NCI-H1694 treated with DMSO at 0.1 percent for 48 hours (cell line): Measurements from ENCODE around the gene BCL2L15.

Experiments
- DNase-seq: peaks from one replicate; lab custom pipeline; 2025; lab: John Stamatoyannopoulos, UW

BCL2L15 gene

DNA sequence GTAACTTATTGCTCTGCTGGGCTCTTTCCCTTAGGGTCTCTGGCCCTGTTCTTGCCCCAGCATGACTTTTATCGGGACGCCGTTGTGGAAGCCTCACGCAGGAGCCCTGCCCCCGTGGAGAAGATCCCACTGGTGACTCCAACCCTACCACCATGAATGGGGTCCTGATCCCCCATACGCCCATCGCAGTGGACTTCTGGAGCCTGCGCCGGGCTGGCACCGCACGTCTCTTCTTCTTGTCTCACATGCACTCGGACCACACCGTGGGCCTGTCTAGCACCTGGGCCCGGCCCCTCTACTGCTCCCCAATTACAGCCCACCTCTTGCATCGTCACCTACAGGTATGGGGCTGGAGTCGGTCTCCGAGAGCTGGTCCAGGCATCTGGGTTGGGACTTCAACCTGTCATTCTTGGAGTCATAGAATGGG lies 18.1 kb upstream of the BCL2L15 start:
- no peak for DNase-seq

DNA sequence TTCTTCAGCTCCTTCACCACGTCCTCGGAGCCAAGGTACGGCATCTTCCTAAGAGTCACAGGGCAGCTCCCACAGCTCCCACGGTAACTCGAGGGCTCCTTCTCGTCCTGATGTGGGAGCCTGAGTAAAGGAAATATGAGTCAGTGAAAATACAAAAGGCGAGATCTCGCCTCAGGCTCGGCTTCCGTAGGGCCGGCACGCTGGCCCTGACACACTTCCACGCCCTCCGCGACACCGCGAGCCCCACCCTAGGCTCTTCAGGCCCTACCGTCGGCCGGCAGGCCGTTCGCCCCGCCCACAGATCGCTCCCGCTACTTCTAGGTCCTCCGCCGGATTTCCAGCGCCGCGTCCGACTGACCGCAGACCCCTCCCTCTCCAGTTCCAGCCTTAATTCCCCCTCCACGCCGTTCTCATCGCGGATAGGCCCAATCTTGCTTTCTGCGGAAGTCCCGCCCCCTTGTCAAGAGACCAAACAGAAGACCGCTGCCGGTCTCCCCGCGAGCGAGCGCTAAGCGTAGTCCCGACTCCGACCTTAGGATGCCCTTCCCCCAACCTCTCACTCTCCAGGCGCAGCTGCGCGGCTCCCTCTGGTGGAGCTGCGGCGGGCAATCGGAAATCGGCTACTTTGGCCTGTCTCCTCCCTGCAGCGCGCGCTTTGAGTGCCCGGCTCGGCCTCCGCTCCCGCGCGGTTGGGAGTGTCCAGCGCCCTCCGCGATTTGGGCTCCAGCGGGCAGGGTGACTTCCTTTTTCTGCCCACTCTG lies 17.5 kb upstream of the BCL2L15 start, which contains the start of the genes AP4B1 and DCLRE1B:
TSS of gene AP4B1 (minus strand) at position 126 of the 761 bp plus-strand sequence. CDS start at position 44, 82 bp downstream.
TSS of gene DCLRE1B (plus strand) at position 653 of the 761 bp plus-strand sequence. CDS start 261 bp downstream, outside the sequence.
- peak; percentile 98 for DNase-seq

DNA sequence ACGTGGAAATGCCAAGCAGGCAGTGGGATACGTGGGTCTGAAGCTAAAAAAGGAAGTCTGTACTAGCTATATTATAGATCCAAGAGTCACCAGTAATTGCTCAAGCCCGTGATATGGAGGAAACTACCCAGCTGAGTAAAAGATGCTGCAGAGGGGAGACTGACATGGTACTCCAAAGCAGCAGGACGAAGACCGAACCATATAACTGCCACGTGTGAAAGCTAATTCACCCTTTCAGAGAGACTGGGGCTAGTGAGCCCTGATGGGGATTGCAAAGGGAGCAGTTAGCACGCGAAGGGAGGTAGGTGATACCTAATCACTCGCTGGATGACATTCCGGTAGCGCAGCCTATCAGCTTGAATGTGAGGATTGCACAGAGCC lies 16.9 kb upstream of the BCL2L15 start:
- no peak for DNase-seq

GRCh38 chr1:113903501-113904292 lies 16.3 kb upstream of the BCL2L15 start:
- DNase-seq: no peak

DNA sequence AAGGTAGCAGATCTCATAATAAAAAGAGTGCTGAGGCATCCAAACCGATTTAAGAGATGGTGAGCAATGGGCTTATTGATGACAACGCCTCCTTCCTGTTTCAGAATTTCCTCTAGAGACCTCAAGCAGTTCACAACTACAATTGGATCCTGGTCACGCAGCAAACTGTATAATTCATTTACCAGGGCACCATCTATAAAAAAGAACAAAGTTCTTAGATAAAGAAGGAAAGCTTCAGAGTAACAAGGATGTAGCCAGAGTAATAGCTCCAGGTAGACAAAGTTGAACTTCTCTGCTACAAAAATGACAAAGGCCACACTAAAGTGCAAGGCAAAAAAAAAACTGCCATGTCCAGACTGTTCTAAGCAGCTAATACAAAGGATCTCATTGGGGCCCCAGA lies 13.8 kb upstream of the BCL2L15 start:
- DNase-seq: no peak

DNA sequence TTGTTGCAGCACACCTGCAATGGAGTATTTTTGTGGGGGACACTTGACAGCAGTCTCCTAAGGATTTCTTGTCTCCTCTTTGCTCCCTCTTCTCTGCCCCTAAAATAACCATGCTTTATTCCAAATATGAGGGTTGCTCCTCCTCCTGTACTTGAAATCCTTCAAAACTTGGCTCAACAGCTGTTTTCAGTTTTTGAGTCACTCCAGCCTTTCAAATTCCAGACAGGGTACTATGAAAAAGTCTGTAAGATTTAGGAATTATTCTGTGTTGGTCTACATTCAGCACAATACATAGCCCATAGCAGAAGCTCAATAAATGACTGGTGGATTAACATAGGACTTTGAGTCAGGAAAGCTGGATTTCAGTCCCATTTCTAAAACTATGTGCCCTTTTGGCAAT lies 11.7 kb upstream of the BCL2L15 start:
- no peak for DNase-seq

- DNase-seq: no peak
Measured at GRCh38 chr1:113898241-113898814, 10.9 kb upstream of the BCL2L15 start.

DNA sequence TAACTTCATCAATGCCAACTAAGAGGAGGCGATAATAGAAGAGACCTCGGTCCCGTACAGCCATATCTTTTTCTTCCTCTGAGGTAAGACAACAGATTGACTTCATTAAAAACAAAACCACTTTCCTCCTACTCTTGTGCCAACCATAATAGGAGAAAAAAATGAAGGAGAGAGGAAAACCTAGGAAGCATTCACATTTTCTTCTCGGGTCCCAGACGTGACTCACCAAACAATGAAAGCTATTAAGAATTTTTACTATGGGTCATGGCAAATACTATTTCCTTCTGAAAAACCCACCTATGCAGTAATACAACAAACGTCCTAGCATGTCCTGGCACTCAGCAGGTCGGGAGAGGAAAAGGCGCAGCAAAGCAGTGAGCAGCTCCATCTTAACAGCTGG lies 8.6 kb upstream of the BCL2L15 start:
- no peak for DNase-seq

GRCh38 chr1:113895098-113895497 lies 7.7 kb upstream of the BCL2L15 start:
- no peak for DNase-seq

DNA sequence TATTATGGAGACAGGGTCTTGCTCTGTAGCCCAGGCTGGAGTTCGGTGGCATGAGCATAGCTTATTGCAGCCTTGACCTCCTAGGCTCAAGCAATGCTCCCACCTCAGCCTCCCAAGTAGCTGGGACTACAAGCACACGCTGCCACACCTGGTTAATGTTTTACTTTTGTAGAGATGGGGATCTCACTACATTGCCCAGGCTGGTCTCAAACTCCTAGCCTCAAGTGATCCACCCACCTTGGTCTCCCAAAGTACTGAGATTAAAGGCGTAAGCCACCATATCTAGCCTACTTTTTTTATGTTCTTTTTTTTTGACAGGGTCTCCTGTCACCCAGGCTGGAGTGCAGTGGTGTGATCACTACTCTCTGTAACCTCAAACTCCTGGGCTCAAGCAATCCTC lies 5.9 kb upstream of the BCL2L15 start:
- DNase-seq: no peak

DNA sequence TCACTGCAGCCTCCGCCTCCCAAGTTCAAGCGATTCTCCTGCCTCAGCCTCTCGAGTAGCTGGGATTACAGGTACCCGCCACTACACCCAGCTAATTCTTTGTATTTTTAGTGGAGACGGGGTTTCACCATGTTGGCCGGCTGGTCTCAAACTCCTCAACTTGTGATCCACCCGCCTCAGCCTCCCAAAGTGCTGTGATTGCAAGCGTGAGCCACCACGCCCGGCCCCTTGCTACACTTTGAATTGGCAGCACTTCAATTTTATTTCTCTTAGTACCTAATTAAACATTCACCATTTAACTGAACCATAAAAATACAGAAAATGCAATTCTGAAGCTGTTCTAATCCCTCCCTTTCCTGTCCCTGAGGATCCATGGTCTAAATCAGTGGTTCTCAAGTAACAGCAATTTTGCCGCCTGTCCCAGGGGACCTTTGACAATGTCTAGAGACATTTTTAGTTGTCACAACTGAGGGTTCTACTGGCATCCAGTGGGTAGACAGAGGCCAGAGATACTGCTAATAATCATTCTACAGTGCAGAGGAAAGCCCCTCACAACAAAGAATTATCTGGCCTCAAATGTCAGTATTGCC lies 4.3 kb upstream of the BCL2L15 start:
- DNase-seq: no peak

DNA sequence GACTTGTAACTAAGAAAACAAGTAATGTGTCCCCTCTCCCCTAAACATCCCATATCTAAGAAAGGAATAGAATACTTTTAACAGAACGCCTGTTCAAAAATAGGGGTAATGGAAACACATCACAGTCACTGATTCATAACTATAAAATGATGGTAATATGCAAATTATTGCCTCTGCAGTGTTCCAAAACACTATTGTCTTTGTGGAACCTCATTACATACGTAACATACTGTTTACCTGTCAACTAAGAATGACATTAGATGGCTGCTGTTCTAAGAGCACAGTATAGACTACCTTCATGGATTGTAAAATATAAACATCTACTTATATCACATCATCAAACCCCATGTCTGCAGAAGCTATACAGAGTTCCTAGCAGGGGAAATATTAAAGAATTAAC lies 3.4 kb upstream of the BCL2L15 start:
- DNase-seq: no peak

- no peak for DNase-seq
Measured at GRCh38 chr1:113886417-113887401, 672 bp downstream of the BCL2L15 start.

- no peak for DNase-seq
Measured at GRCh38 chr1:113881661-113882060, 5.7 kb downstream of the BCL2L15 start.

DNA sequence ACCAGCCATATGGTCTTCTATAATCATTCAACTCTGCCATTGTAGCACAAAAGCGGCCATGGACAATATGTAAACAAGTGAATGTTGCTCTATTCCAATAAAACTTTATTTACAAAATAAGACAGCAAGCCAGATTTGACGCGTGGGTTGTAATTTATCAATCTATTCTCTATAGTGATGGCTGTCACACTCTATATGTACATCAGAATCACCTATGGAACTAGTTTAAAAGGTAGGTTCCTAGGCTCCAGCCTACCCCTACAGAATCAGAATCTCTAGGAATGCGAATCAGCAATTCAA lies 7.7 kb downstream of the BCL2L15 start:
- no peak for DNase-seq

DNA sequence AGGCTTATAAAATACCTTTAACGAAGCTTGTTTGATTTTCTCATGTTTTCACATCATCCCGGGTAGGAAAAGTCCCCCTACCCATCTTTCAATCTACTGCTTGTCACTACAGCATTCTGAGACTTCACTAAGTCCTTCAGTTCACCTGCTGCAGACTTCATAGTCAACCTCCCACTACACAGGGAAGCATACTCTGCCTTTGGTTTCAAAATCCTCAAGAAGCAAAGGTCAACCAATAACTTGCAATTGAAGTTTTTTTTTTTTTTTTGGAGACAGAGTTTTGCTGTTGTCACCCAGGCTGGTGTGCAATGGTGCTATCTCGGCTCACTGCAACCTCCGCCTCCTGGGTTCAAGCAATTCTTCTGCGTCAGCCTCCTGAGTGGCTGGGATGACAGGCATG lies 11.2 kb downstream of the BCL2L15 start:
- no peak for DNase-seq

DNA sequence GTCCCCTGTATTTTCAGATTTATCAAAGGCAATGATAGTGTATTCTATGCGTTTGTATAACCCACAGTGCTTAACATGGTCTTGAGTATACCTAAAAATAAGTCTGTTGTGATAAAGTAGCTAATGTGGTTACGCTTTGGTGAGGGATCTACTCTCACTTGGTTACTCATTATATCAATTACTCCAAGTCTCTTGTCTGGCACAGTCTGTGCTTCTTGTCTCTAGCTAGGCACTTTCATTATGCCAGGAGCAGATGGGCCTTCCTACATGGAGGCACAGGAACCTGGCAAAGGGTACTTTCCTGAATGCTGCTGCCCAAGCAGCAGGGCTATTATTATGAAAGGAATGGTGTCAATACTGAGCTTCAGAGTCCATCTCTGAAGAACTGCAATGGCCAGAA lies 11.7 kb downstream of the BCL2L15 start:
- no peak for DNase-seq

GRCh38 chr1:113874012-113874879 lies 13.1 kb downstream of the BCL2L15 start:
- DNase-seq: no peak

DNA sequence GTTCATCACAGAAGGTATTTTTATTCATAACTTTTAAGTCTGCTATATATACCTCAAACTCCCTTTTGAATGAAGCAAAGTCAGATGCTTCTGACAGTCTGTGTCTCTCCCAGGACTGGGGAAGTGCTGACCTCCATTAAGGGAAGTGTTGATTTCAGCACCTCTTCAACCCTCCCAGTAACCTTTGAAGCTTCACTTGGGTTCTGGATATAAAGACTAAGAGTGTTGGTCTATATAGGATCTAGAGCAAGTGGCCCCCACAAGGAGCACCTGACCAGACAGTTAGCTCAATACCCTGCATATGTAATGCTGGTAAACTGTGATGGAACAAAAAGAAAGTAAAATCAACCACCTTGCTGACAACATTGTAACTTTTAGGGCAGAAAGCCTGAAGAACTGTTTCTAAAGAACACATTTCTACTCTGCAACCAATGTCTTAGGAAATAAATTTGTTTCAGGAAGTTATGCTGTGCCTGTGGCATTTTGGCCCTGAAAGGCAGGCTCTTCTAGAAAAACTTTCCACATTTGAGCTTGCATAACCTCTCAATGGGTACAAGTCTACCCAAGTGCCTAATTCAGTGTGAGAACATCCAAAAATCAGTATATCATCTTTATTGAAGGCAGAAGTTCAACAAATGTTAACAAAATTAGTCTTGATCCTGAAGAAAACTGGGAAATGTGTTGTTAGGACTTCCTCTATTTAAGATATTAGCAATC lies 15.0 kb downstream of the BCL2L15 start:
- DNase-seq: no peak

GRCh38 chr1:113871597-113872113 lies 15.7 kb downstream of the BCL2L15 start, which contains the start of gene PTPN22:
TSS of gene PTPN22 (minus strand) at chr1:113871712.
- no peak for DNase-seq
